GM23338 (cell line): ENCODE data around the gene ZNF335. TPM values are rescaled to one million over a fixed set of nuclear protein-coding genes. Genes with fewer than 3 reads are reported as not detected.

Experiments
- ATAC-seq: fragments of 200-7000 bp; cut with Tn5 transposase; 3 replicates; pipeline ENCODE4 v1.9.1; 2020
- DNase-seq: peaks from one replicate; pipeline ENCODE4 v3.0.0-alpha.2; 2015; ENCODE audit warnings: low spot score
- H2AFZ ChIP-seq: fragments of 200-600 bp; sonication (generic); 2 replicates; pipeline ENCODE4 v1.8.0; 2016; ENCODE audit warnings: antibody characterized with exemption, mild to moderate bottlenecking, moderate library complexity
- H3F3A ChIP-seq: fragments of 200-600 bp; sonication (generic); replicated peaks from 2 replicates; pipeline ENCODE4 v1.8.0; 2017; ENCODE audit warnings: antibody characterized with exemption, mixed run types, low read depth
- H3K27ac ChIP-seq: fragments of 200-600 bp; sonication (generic); 2 replicates; pipeline ENCODE4 v1.6.1; 2016; ENCODE audit warnings: low read depth
- H3K27me3 ChIP-seq: fragments of 200-600 bp; sonication (generic); 2 replicates; pipeline ENCODE4 v1.8.0; 2016; ENCODE audit warnings: mild to moderate bottlenecking, mixed run types, moderate library complexity; ENCODE audit not compliant: insufficient read depth
- H3K36me3 ChIP-seq: fragments of 200-600 bp; sonication (generic); 2 replicates; pipeline ENCODE4 v1.8.0; 2016; ENCODE audit warnings: mild to moderate bottlenecking; ENCODE audit not compliant: insufficient read depth
- H3K4me1 ChIP-seq: fragments of 200-600 bp; sonication (generic); 2 replicates; pipeline ENCODE4 v1.8.0; 2016; ENCODE audit warnings: mild to moderate bottlenecking, moderate library complexity; ENCODE audit not compliant: insufficient read depth
- H3K4me2 ChIP-seq: fragments of 200-600 bp; sonication (generic); 2 replicates; pipeline ENCODE4 v1.7.1; 2017; ENCODE audit warnings: mixed run types
- H3K4me3 ChIP-seq: fragments of 200-600 bp; sonication (generic); 2 replicates; pipeline ENCODE4 v1.6.1; 2016; ENCODE audit warnings: mixed run types
- H3K79me2 ChIP-seq: fragments of 200-600 bp; sonication (generic); replicated peaks from 2 replicates; pipeline ENCODE4 v1.8.0; 2017; ENCODE audit warnings: mild to moderate bottlenecking; ENCODE audit not compliant: insufficient read depth
- H3K9me2 ChIP-seq: fragments of 200-600 bp; sonication (generic); 2 replicates; pipeline ENCODE4 v1.8.0; 2017; ENCODE audit not compliant: insufficient read depth
- H4K20me1 ChIP-seq: fragments of 200-600 bp; sonication (generic); replicated peaks from 2 replicates; pipeline ENCODE4 v1.8.0; 2017; ENCODE audit warnings: mild to moderate bottlenecking; ENCODE audit not compliant: insufficient read depth
- H3K27ac Mint-ChIP-seq: 2 replicates; pipeline ENCODE4 v1.8.0; 2020; ENCODE audit warnings: inconsistent platforms, mild to moderate bottlenecking, moderate library complexity, mixed read lengths
- H3K27me3 Mint-ChIP-seq: 3 replicates; pipeline ENCODE4 v1.8.0; 2022; ENCODE audit warnings: low read depth, mild to moderate bottlenecking, moderate library complexity, mixed read lengths, inconsistent platforms; ENCODE audit not compliant: insufficient read depth, poor library complexity
- H3K36me3 Mint-ChIP-seq: 3 replicates; pipeline ENCODE4 v1.8.0; 2021; ENCODE audit warnings: low read depth, mild to moderate bottlenecking, inconsistent platforms, moderate library complexity, mixed read lengths
- H3K4me1 Mint-ChIP-seq: 3 replicates; pipeline ENCODE4 v1.8.0; 2020; ENCODE audit warnings: mild to moderate bottlenecking, inconsistent platforms, mixed read lengths
- H3K4me3 Mint-ChIP-seq: 3 replicates; pipeline ENCODE4 v1.8.0; 2021; ENCODE audit warnings: moderate library complexity, mild to moderate bottlenecking, inconsistent platforms, mixed read lengths
- H3K9me3 Mint-ChIP-seq: 3 replicates; pipeline ENCODE4 v1.8.0; 2020; ENCODE audit warnings: moderate library complexity, mild to moderate bottlenecking, inconsistent platforms, mixed read lengths
- CREB1 ChIP-seq: fragments of 250-450 bp; sonication (Bioruptor Pico); IDR thresholded peaks from 2 replicates; pipeline ENCODE4 v1.5.0; 2020; ENCODE audit warnings: low read depth, mild to moderate bottlenecking, moderate library complexity
- CTCF ChIP-seq, 2 experiments: fragments of 200-600 bp in 1 of 2; sonication (generic) in 1 of 2; conservative IDR thresholded peaks; 2 replicates each; pipeline versions ENCODE4 v1.5.1 to v1.6.1; 2016 to 2017; ENCODE audit warnings: antibody characterized with exemption in 2 of 2, low read depth in 2 of 2, mild to moderate bottlenecking in 2 of 2, moderate library complexity in 1 of 2
- EZH2 ChIP-seq: fragments of 200-600 bp; sonication (generic); IDR thresholded peaks from one replicate; pipeline ENCODE4 v1.8.0; 2017; ENCODE audit warnings: antibody characterized with exemption, mild to moderate bottlenecking, low read depth; ENCODE audit not compliant: unreplicated experiment
- EZH2phosphoT487 ChIP-seq: fragments of 200-600 bp; sonication (generic); IDR thresholded peaks from one replicate; pipeline ENCODE4 v1.8.1; 2018; ENCODE audit warnings: antibody characterized with exemption; ENCODE audit not compliant: unreplicated experiment
- JUNB ChIP-seq: IDR thresholded peaks from one replicate; pipeline ENCODE4 v1.6.1; 2016; ENCODE audit warnings: antibody characterized with exemption; ENCODE audit not compliant: unreplicated experiment
- NANOG ChIP-seq: IDR thresholded peaks from 2 replicates; pipeline ENCODE4 v1.6.1; 2016; ENCODE audit warnings: antibody characterized with exemption, borderline replicate concordance
- POLR2AphosphoS5 ChIP-seq: IDR thresholded peaks from 2 replicates; pipeline ENCODE4 v1.6.1; 2016; ENCODE audit warnings: antibody characterized with exemption, low read depth
- STAT1 ChIP-seq: IDR thresholded peaks from one replicate; pipeline ENCODE4 v1.6.1; 2016; ENCODE audit warnings: antibody characterized with exemption; ENCODE audit not compliant: unreplicated experiment
- ZNF114 ChIP-seq: fragments of 250-450 bp; sonication (Bioruptor Pico); IDR thresholded peaks from 2 replicates; pipeline ENCODE4 v1.5.0; 2020; ENCODE audit warnings: mild to moderate bottlenecking, moderate library complexity
- ZNF331 ChIP-seq: fragments of 250-450 bp; sonication (Bioruptor Pico); IDR thresholded peaks from 2 replicates; pipeline ENCODE4 v1.5.0; 2020; ENCODE audit warnings: low read depth, mild to moderate bottlenecking, moderate library complexity
- ZNF462 ChIP-seq: fragments of 250-450 bp; sonication (Bioruptor Pico); IDR thresholded peaks from 2 replicates; pipeline ENCODE4 v1.5.0; 2020; ENCODE audit warnings: mild to moderate bottlenecking, moderate library complexity
- polyA plus RNA-seq: library from polyadenylated mRNA; unstranded; fragments of >200 nt; fragmentation: Nextera tagmentation; extraction: Ambion mirVana; gene quantifications from 2 replicates; pipeline ENCODE4 v1.2.1, GENCODE V29; 2016
- total RNA-seq: library from RNA; depleted of rRNA; stranded (reverse); fragments of >200 nt; shearing (Covaris generic); gene quantifications from 2 replicates; pipeline ENCODE4 v1.2.3, GENCODE V29; 2014
- TF ChIP-seq, protein P1 (sequence below): IDR thresholded peaks from one replicate; pipeline ENCODE4 v1.6.1; 2018; ENCODE audit warnings: antibody characterized with exemption; ENCODE audit not compliant: unreplicated experiment
- TF ChIP-seq, protein P2 (sequence below): IDR thresholded peaks from 2 replicates; pipeline ENCODE4 v1.6.1; 2016; ENCODE audit warnings: antibody characterized with exemption

The ZNF335 gene
- total and polyA plus RNA-seq, 2 experiments from 2014 or later: 7.4 to 24.2 TPM

GRCh38 chr20:45993197-45993951, 21.4 kb upstream of the ZNF335 start:
- no peak overlapping the region for H3K27ac ChIP-seq
- H3K27me3 Mint-ChIP-seq: peaks cover 13% of the 10 kb centered on the region
- no peaks in the 10 kb centered on the region for H3K36me3 ChIP-seq
- H3K27ac Mint-ChIP-seq: no peak overlapping the region
- DNase-seq (peak; percentile 28), ATAC-seq (peak; percentile 84)
- 0 out of 2 replicates have a peak overlapping the region, but pooled peaks have one; percentile 66 for H2AFZ ChIP-seq
- H3K9me3 Mint-ChIP-seq: no peaks in the 10 kb centered on the region; the same call in 2 of the 3 replicates
- peaks cover 12% of the 10 kb centered on the region; the same call in 1 of the 2 replicates for H3K4me1 ChIP-seq
- H4K20me1 ChIP-seq: no peaks in the 10 kb centered on the region
- no peak overlapping the region for H3K4me2 ChIP-seq
- no peaks in the 10 kb centered on the region for H3K27me3 ChIP-seq
- no peaks in the 10 kb centered on the region for H3K79me2 ChIP-seq
- peaks cover 22% of the 10 kb centered on the region for H3K4me1 Mint-ChIP-seq
- no peaks in the 10 kb centered on the region for H3K36me3 Mint-ChIP-seq
- no peak overlapping the region; the same call in 2 of the 3 replicates for H3K4me3 Mint-ChIP-seq
- no peak overlapping the region for H3K4me3 ChIP-seq
- no peaks in the 10 kb centered on the region for H3K9me2 ChIP-seq
- TF ChIP-seq CTCF (conservative IDR thresholded peaks at IDR 0.05; ENCODE audit: low read depth in 2 of 2) (no peak), EZH2phosphoT487 (no peak), EZH2 (no peak), CREB1 (no peak), POLR2AphosphoS5 (no peak), JUNB (no peak), ZNF462 (CRISPR knock-in tag) (no peak), STAT1 (no peak), ZNF114 (CRISPR knock-in tag) (no peak), ZNF331 (CRISPR knock-in tag) (no peak), NANOG (no peak)
- TF ChIP-seq, protein P1, sequence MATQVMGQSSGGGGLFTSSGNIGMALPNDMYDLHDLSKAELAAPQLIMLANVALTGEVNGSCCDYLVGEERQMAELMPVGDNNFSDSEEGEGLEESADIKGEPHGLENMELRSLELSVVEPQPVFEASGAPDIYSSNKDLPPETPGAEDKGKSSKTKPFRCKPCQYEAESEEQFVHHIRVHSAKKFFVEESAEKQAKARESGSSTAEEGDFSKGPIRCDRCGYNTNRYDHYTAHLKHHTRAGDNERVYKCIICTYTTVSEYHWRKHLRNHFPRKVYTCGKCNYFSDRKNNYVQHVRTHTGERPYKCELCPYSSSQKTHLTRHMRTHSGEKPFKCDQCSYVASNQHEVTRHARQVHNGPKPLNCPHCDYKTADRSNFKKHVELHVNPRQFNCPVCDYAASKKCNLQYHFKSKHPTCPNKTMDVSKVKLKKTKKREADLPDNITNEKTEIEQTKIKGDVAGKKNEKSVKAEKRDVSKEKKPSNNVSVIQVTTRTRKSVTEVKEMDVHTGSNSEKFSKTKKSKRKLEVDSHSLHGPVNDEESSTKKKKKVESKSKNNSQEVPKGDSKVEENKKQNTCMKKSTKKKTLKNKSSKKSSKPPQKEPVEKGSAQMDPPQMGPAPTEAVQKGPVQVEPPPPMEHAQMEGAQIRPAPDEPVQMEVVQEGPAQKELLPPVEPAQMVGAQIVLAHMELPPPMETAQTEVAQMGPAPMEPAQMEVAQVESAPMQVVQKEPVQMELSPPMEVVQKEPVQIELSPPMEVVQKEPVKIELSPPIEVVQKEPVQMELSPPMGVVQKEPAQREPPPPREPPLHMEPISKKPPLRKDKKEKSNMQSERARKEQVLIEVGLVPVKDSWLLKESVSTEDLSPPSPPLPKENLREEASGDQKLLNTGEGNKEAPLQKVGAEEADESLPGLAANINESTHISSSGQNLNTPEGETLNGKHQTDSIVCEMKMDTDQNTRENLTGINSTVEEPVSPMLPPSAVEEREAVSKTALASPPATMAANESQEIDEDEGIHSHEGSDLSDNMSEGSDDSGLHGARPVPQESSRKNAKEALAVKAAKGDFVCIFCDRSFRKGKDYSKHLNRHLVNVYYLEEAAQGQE: no peak
- TF ChIP-seq, protein P2, sequence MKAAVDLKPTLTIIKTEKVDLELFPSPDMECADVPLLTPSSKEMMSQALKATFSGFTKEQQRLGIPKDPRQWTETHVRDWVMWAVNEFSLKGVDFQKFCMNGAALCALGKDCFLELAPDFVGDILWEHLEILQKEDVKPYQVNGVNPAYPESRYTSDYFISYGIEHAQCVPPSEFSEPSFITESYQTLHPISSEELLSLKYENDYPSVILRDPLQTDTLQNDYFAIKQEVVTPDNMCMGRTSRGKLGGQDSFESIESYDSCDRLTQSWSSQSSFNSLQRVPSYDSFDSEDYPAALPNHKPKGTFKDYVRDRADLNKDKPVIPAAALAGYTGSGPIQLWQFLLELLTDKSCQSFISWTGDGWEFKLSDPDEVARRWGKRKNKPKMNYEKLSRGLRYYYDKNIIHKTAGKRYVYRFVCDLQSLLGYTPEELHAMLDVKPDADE: no peak
- peaks cover 10% of the 10 kb centered on the region; the same call in 1 of the 2 replicates for H3F3A ChIP-seq
